ENCODE data around the gene RNF2.
A peak's percentile ranks its signal among the peaks of the same experiment; 100 is the strongest.
"Not testable (repeated sequence)": the region's sequence is repeated elsewhere in the genome, so short reads cannot be mapped to it uniquely, and the experiment has no call there.

Gene RNF2

GRCh38 chr1:185050823-185051451 lies 5.6 kb downstream of the RNF2 start:
- peak; percentile 19 to 33 for DNase-seq

DNA sequence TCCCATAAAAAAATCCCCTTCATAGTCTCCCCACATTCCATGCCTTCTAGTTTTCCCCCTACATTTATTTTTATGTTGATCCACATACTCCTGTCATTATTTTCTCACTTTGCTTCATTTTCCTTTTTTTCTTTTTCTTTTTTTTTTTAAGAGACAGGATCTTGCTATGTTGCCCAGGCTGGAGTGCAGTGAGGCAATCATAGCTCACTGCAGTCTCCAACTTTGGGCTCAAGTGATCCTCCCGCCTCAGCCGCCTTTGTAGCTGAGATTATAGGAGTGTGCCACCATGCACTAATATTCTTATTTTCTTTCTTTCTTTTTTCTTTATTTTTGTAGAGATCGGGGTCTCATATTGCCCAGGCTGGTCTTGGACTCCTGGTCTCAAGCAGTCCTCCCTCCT lies 7.8 kb downstream of the RNF2 start:
- DNase-seq, result no peak

- no peak for DNase-seq
Measured at GRCh38 chr1:185054365-185055060, 9.2 kb downstream of the RNF2 start.

DNA sequence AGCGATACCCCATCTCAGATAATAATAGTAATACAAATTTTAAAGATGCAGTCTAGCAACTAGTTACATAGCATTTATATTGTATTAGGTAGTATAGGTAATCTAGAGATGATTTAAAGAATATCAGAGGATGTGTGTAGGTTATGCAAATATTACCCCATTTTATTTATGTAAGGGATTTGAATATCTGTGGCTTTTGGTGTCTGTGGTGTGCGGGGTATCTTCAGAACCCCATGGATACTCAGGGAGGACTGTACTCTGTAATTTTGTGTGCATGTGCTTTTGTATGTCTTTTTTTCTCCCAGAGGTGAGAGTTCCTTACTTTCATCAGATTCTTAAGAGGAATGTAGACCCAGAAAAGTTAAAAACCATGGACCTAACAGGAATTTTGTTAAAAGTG lies 12.8 kb downstream of the RNF2 start:
- DNase-seq, result no peak

GRCh38 chr1:185058876-185059275 lies 13.5 kb downstream of the RNF2 start:
- no peak for DNase-seq

DNA sequence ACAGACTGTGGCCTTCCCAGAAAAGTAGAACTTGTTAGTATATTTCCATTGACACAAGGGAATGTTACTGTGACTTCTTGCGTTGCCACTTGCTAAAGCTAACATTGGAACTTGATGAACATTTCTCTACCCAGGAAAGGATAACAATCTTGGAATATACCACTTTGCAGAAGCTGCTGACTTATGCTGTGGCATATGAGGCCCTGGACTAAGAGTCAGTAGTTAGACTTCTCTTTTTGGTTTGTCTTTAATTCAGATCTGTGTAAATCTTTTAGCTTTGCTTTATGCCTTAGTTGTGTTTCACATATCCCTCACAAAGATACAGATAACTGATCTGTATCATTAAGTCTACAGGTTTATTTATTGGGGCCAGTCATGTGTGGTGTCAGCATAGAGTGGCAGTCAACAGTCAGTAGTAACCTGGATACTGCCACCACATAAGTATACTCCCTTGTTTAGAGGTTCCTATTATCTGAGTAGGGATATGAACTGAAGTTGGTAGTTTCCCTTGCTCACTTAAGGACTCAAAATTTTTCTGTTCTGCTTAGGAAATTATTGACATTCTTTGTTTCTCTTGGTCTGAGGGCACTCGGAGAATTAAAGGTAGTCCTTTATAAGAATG lies 14.7 kb downstream of the RNF2 start:
- no peak for DNase-seq

DNA sequence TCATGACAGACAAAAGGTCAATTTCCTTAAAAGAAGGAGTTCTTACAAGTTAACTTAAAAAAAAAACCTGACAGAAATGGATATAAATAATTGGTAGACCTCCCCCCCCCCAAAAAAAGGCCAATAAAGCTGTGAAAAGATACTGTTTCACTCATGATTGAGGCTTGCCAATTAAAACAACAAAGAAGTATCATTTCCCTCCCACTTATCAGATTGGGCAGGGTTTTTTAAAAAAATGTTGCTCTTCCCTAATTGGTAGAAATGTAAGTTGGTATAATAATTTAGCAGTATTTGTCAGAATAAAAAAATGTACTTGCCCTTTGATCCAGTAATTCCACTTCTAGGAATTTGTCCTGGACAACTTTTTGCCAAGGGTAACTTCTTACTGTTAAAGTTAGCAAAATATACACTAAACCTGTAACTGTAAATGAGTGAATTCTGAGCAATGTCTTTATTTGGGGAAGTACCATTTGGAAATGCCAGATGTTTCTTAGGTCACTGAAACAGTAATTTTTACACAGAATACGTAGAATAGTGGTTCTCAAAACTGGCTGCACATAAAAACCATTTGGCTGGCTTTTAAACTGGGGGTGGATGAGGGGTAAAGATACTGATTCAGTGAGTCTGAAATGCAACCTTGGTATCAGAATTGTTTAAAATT lies 17.5 kb downstream of the RNF2 start:
- DNase-seq, result peak; percentile 12 to 18

- DNase-seq, result no peak
Measured at GRCh38 chr1:185063719-185064118, 18.4 kb downstream of the RNF2 start.

GRCh38 chr1:185065006-185065405 lies 19.6 kb downstream of the RNF2 start:
- not testable (repeated sequence) for DNase-seq

DNA sequence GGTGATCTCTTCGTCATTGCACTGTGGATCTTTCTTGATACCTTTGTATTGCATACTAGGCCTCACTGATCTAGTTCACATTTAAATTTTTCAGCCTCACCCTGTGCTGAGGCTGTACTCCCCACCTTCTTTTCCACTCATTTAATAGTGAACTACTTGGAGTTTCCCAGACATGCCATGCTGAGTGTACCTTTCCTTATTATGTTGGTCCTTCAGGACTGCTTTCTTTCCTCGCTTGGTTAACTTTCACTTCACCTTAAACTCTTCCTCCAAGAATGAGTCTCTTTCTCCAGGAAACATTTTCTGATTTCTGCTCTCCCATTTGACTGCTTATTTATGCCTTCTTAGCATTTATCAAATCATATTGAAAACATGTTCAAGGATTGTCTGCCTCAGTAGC lies 20.8 kb downstream of the RNF2 start:
- DNase-seq, result no peak

DNA sequence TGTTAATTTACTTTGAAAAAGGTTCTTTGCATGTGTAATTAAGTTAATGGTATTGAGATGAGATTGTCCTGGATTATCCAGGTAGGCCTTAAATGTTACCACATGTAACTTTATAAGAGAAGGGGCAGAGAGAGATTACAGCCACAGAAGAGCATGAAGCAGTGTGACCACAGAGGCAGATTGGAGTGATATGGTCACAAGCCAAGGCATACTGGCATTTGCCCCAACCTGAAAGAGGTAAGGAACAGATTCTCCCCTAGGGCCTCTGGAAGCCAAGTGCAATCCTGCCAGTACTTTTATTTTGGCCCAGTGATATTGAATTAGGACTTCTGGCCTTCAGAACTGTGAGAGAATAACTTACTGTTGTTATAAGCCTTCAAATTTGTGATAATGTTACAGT lies 23.0 kb downstream of the RNF2 start:
- no peak for DNase-seq

- DNase-seq, result no peak
Measured at GRCh38 chr1:185069202-185069772, 23.9 kb downstream of the RNF2 start.

GRCh38 chr1:185070051-185070450 lies 24.7 kb downstream of the RNF2 start:
- no peak for DNase-seq

DNA sequence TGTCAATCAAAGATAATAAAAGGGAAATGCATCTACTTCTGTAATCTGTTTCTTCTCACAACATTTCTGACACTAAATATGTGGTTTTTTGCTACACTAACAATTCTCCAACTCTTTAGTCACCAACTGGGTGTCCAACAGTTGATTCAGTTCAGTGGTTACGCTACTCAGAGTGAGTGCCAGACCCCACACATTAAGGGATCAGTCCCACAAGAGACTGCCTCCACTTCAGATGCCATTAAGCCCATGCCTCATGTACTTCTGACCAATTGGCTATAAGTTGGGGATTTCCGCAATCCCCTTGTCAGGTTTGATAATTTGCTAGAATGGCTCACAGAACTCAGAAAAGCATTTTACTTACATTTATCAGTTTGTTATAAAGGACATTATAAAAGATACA lies 28.4 kb downstream of the RNF2 start:
- no peak for DNase-seq

DNA sequence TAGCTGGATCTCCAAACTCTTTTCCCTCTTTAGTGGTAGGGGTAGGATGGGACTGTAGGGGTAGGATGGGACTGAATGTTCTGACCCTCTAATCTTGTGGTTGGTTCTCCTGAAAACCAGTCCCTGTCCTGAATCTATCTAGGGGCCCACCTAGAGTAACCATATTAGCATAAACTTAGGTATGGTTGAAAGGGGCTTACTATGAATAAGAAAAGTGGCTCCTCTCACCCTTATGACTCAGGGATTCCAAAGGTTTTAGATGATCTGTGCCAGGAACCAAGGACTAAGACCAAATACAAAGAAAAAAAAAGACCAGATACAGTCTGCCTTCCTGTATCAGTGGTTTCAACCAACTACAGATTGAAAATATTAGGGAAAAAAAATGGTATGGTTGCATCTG lies 28.9 kb downstream of the RNF2 start:
- no peak for DNase-seq

- DNase-seq, result no peak
Measured at GRCh38 chr1:185075476-185075875, 30.1 kb downstream of the RNF2 start.

GRCh38 chr1:185077374-185077773 lies 32.0 kb downstream of the RNF2 start:
- no peak for DNase-seq

DNA sequence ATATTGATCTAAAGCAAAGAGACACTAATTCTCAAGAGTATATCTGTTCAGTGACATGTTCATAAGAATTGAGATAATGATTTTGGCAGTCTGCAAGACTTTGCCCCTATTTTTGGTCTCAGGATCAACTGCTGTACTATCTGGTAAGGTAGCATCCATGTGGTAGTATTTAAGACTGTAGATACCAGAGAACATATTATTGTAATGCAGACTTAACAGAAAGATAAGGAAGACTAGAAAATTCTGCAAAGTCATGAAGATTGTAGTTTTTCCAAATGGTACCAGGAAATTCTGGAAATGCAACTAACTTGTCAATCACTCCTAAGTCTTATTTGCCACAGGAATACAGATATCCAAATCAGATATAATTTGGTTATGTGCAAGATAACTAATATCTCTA lies 35.1 kb downstream of the RNF2 start:
- DNase-seq, result no peak

GRCh38 chr1:185083818-185084217 lies 38.5 kb downstream of the RNF2 start:
- no peak for DNase-seq

DNA sequence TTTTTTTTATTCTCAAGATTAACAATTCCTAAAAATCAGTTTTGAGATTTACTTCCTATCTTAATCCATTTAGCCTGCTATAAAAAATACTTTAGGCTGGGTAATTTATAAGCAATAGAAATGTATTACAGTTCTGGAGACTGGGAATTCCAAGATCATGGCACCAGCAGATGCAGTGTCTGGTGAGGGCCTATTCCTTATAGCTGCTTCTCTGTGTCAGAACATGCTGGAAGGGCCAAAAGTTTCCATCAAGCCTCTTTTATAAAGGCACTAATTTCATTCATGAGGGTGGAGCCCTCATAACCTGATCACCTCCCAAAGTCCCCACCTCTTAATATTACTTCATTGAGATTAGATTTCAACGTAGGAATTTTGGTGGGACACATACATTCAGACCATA lies 41.7 kb downstream of the RNF2 start:
- DNase-seq, result no peak

- DNase-seq, result no peak
Measured at GRCh38 chr1:185087746-185088145, 42.4 kb downstream of the RNF2 start.

DNA sequence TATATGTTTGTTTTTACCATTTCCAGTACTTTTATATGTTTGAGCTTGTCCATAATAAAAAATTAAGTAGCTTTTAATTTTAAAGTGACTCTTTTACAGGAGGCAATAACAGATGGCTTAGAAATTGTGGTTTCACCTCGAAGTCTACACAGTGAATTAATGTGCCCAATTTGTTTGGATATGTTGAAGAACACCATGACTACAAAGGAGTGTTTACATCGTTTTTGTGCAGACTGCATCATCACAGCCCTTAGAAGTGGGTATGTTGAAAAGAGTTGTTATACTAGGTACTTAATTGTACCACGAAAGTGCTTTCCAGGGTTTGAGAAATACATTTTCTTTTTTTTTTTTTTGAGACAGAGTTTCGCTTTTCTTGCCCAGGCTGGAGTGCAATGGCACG lies 46.1 kb downstream of the RNF2 start:
- no peak for DNase-seq

DNA sequence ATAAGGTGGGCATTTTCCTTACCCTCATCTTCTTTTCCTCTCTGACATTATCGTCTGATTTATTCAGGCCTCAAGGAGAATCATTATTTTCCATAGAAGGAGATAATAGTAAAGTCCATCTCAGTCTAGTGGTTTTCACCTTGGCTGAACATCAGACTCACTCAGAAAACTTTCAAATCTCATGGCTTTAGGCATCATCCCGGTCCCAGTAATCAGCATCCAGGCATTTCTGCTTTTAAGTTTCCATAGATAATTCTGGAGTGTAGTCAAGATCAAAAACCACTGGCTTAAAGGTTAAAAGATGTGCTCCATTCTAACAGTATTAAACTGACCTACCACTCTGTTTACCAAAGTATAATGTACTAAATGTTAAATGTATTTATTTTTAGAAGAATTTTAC lies 49.4 kb downstream of the RNF2 start:
- DNase-seq, result no peak

GRCh38 chr1:185096531-185096930 lies 51.2 kb downstream of the RNF2 start:
- no peak for DNase-seq
